ENCODE results near the gene KEL. TPM values are rescaled to one million over a fixed set of nuclear protein-coding genes. Genes with fewer than 3 reads are reported as not detected.

The KEL gene
- total RNA-seq, 6 donors from 2014 or later, result 0.11 to 13.0 (median 3.1) TPM; not detected in 1

- no peak overlapping the region for H3K27ac ChIP-seq
- no peaks in the 10 kb centered on the region for H3K27me3 ChIP-seq
- H3K4me1 ChIP-seq, result peaks cover 0 to 4% (median 0%) of the 10 kb centered on the region in 4 donors
- 52 to 54% methylated on average over 1 of the region's 1 CpG for WGBS, 2 donors
- TF ChIP-seq POLR2AphosphoS5 (IDR thresholded peaks at IDR 0.05) (no peak), POLR2A (IDR thresholded peaks at IDR 0.05) (no peak), EP300 (IDR thresholded peaks at IDR 0.05) (no peak)
- TF ChIP-seq, protein P1, sequence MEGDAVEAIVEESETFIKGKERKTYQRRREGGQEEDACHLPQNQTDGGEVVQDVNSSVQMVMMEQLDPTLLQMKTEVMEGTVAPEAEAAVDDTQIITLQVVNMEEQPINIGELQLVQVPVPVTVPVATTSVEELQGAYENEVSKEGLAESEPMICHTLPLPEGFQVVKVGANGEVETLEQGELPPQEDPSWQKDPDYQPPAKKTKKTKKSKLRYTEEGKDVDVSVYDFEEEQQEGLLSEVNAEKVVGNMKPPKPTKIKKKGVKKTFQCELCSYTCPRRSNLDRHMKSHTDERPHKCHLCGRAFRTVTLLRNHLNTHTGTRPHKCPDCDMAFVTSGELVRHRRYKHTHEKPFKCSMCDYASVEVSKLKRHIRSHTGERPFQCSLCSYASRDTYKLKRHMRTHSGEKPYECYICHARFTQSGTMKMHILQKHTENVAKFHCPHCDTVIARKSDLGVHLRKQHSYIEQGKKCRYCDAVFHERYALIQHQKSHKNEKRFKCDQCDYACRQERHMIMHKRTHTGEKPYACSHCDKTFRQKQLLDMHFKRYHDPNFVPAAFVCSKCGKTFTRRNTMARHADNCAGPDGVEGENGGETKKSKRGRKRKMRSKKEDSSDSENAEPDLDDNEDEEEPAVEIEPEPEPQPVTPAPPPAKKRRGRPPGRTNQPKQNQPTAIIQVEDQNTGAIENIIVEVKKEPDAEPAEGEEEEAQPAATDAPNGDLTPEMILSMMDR (IDR thresholded peaks at IDR 0.05), result no peak
- H3K9me3 ChIP-seq, result no peaks in the 10 kb centered on the region
- ATAC-seq (ENCODE audit: low FRiP score in 2 of 2), result no peak
- H3K36me3 ChIP-seq, result no peaks in the 10 kb centered on the region
- no peak overlapping the region for H3K4me3 ChIP-seq
- DNase-seq, result no peak
These were observed 48.0 kb downstream of the KEL start for GRCh38 chr7:142914121-142914520.

GRCh38 chr7:142913566-142913965 lies 48.6 kb downstream of the KEL start:
- ATAC-seq (ENCODE audit: low FRiP score in 2 of 2) (no peak), DNase-seq (no peak)
- H3K4me3 ChIP-seq, result no peak overlapping the region
- no peaks in the 10 kb centered on the region for H3K27me3 ChIP-seq
- no peaks in the 10 kb centered on the region for H3K36me3 ChIP-seq
- WGBS, 2 donors, result 76 to 85% methylated on average over 2 of the region's 2 CpGs
- no peak overlapping the region for H3K27ac ChIP-seq
- H3K9me3 ChIP-seq, result no peaks in the 10 kb centered on the region
- TF ChIP-seq, protein P1 (IDR thresholded peaks at IDR 0.05), result no peak
- TF ChIP-seq EP300 (IDR thresholded peaks at IDR 0.05) (no peak), POLR2AphosphoS5 (IDR thresholded peaks at IDR 0.05) (no peak), POLR2A (IDR thresholded peaks at IDR 0.05) (no peak)
- H3K4me1 ChIP-seq, result peaks cover 0 to 4% (median 0%) of the 10 kb centered on the region in 4 donors

- TF ChIP-seq EP300 (IDR thresholded peaks at IDR 0.05), result no peak
- no peak for TF ChIP-seq POLR2A (IDR thresholded peaks at IDR 0.05)
- no peak for TF ChIP-seq POLR2AphosphoS5 (IDR thresholded peaks at IDR 0.05)
- TF ChIP-seq, protein P1 (IDR thresholded peaks at IDR 0.05), result no peak
- no peaks in the 10 kb centered on the region for H3K36me3 ChIP-seq
- no peak overlapping the region for H3K27ac ChIP-seq
- no peak overlapping the region for H3K4me3 ChIP-seq
- DNase-seq, result no peak
- H3K4me1 ChIP-seq, result peaks cover 0 to 4% (median 0%) of the 10 kb centered on the region in 4 donors
- WGBS, 2 donors, result 42 to 56% methylated on average over 3 of the region's 3 CpGs
- H3K9me3 ChIP-seq, result no peaks in the 10 kb centered on the region
- no peaks in the 10 kb centered on the region for H3K27me3 ChIP-seq
- ATAC-seq (ENCODE audit: low FRiP score in 2 of 2), result peak in 1 of 2 donors; percentile 31
These were observed 49.1 kb downstream of the KEL start for GRCh38 chr7:142913051-142913450.

- no peak for ATAC-seq (ENCODE audit: low FRiP score in 2 of 2)
- TF ChIP-seq POLR2A (IDR thresholded peaks at IDR 0.05), result no peak
- TF ChIP-seq EP300 (IDR thresholded peaks at IDR 0.05), result no peak
- TF ChIP-seq, protein P1 (IDR thresholded peaks at IDR 0.05), result no peak
- TF ChIP-seq POLR2AphosphoS5 (IDR thresholded peaks at IDR 0.05), result no peak
These were observed 51.7 kb downstream of the KEL start for GRCh38 chr7:142910481-142910880.

DNA sequence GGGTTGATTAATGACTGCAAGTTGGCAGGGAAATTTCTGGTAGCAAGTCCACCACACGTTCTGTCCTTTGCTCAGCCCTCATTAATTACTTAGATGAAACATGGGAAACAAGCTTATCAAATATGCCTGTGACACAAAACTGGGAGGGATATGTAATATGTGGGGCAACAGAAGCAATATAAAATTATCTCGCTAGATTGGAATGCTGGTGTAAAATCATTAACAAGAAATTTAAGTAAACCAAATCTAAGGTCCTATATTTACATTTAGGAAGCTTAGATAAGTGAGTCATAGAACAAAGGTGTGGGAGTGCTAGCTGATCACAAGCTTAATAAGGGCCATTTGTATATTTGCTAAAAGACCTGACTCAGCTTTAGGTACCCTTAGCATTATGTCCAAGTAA lies 52.1 kb downstream of the KEL start:
- DNase-seq (no peak), ATAC-seq (ENCODE audit: low FRiP score in 2 of 2) (no peak)
- Histone ChIP-seq H3K36me3 (no peaks in the 10 kb centered on the region), H3K27me3 (no peaks in the 10 kb centered on the region), H3K4me3 (no peak overlapping the region), H3K4me1 (peaks cover 0 to 4% (median 0%) of the 10 kb centered on the region in 4 donors), H3K9me3 (no peaks in the 10 kb centered on the region), H3K27ac (no peak overlapping the region)
- TF ChIP-seq, protein P1 (IDR thresholded peaks at IDR 0.05), result no peak
- TF ChIP-seq POLR2A (IDR thresholded peaks at IDR 0.05) (no peak), EP300 (IDR thresholded peaks at IDR 0.05) (no peak), POLR2AphosphoS5 (IDR thresholded peaks at IDR 0.05) (no peak)
- WGBS, 2 donors, result 41 to 43% methylated on average over 2 of the region's 2 CpGs

More at GRCh38 chr7:142910481-142910880, 51.7 kb downstream of the KEL start:
- Histone ChIP-seq H3K4me1 (peaks cover 0 to 4% (median 0%) of the 10 kb centered on the region in 4 donors), H3K27ac (no peak overlapping the region), H3K9me3 (no peaks in the 10 kb centered on the region), H3K4me3 (no peak overlapping the region), H3K36me3 (no peaks in the 10 kb centered on the region), H3K27me3 (no peaks in the 10 kb centered on the region)
- 61 to 71% methylated on average over 2 of the region's 2 CpGs for WGBS, 2 donors
- DNase-seq, result no peak

Data from upper lobe of left lung (tissue), 6 donors.